ENCODE data around the gene BRAT1.

DNA sequence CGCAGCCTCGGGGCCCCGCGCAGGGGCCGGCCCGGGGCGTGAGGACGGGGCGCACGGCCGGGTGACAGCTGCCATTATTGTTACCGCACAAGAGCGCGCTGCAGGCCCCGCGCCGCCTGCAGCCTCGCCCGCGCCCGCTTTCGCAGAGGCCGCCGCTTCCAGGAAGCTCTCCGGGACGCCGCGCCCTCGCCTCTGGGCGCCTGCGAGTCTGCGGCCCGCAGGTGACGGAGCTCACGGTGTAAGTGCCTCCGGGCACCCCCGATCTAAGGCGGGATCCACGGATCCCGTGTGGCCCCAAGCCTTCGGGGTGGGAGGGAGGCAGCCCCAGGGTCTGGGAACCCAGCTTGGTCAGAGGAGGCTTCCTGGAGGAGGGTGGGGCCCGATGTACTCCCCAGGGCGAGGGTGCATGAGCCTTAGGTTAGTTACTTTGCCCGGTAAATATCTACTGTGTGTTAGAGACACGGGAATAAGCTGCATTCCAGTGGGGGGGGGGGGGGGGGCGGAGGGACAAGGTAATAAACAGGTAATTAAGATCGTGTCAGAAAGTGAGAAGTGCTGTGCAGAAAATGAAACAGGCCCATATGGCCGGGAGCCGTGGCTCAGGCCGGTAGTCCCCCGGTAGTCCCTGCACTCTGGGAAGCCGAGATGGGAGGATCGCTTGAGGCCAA, 4.1 kb upstream of the BRAT1 start:
- TF ChIP-seq, protein P1, sequence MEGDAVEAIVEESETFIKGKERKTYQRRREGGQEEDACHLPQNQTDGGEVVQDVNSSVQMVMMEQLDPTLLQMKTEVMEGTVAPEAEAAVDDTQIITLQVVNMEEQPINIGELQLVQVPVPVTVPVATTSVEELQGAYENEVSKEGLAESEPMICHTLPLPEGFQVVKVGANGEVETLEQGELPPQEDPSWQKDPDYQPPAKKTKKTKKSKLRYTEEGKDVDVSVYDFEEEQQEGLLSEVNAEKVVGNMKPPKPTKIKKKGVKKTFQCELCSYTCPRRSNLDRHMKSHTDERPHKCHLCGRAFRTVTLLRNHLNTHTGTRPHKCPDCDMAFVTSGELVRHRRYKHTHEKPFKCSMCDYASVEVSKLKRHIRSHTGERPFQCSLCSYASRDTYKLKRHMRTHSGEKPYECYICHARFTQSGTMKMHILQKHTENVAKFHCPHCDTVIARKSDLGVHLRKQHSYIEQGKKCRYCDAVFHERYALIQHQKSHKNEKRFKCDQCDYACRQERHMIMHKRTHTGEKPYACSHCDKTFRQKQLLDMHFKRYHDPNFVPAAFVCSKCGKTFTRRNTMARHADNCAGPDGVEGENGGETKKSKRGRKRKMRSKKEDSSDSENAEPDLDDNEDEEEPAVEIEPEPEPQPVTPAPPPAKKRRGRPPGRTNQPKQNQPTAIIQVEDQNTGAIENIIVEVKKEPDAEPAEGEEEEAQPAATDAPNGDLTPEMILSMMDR (conservative IDR thresholded peaks at IDR 0.05) = no peak
- peak; percentile 98 for TF ChIP-seq ZFX (IDR thresholded peaks at IDR 0.05)
